H1 (cell line): ENCODE data around the gene GNAL. TPM values are rescaled to one million over a fixed set of nuclear protein-coding genes. Genes with fewer than 3 reads are reported as not detected.

Source experiments
- ASH2L ChIP-seq: fragments of 200-600, 300-600 bp; sonication (generic); IDR thresholded peaks from one replicate; pipeline ENCODE4 v1.7.1; 2017; ENCODE audit warnings: low read length
- EZH2 ChIP-seq: fragments of 200-600 bp; sonication (generic); IDR thresholded peaks from 2 replicates; pipeline ENCODE4 v1.7.1; 2012; ENCODE audit warnings: low read depth, mild to moderate bottlenecking, moderate library complexity, low read length, inconsistent platforms; ENCODE audit not compliant: severe bottlenecking
- GTF2F1 ChIP-seq: IDR thresholded peaks from 2 replicates; pipeline ENCODE4 v1.6.1; 2012; ENCODE audit warnings: low read depth, low read length, improper control_type of control experiment, borderline replicate concordance
- KDM1A ChIP-seq: fragments of 200-600, 300-600 bp; sonication (generic); IDR thresholded peaks from 2 replicates; pipeline ENCODE4 v1.7.1; 2016; ENCODE audit warnings: mild to moderate bottlenecking, low read length, borderline replicate concordance
- NRF1 ChIP-seq: IDR thresholded peaks from 2 replicates; pipeline ENCODE4 v1.6.1; 2011; ENCODE audit warnings: mild to moderate bottlenecking, low read depth, low read length, improper control_type of control experiment
- SIRT6 ChIP-seq: IDR thresholded peaks from one replicate; pipeline ENCODE4 v1.7.1; 2012; ENCODE audit warnings: low read length, inconsistent platforms
- ZNF274 ChIP-seq: IDR thresholded peaks from 2 replicates; pipeline ENCODE4 v1.7.0; 2012; ENCODE audit warnings: low read length, borderline replicate concordance; ENCODE audit errors: extremely low read depth
- polyA plus RNA-seq, 7 experiments: library from polyadenylated mRNA; depleted of rRNA in 3 of 7; stranded (reverse) in 5 of 7; unstranded in 2 of 7; fragments of >200 nt in 5 of 7; fragments of 200-250 nt in 2 of 7; gene quantifications; 1 replicate in 5 of 7; 2 replicates in 1 of 7; 4 replicates in 1 of 7; pipeline versions ENCODE4 v1.2.1 to v1.2.3, GENCODE V29; 2011 to 2013; ENCODE audit warnings: missing spikeins in 2 of 7, mixed read lengths in 2 of 7
- total RNA-seq: library from RNA; stranded (reverse); fragmentation: NEBNext Ultra II Directional; extraction: Animal tissue kit (Norgen Biotek cat#: 25700); gene quantifications from 2 replicates; pipeline ENCODE4 v1.2.1, GENCODE V29; 2021
- TF ChIP-seq, protein P1 (sequence below): fragments of 300-600 bp; sonication (generic); IDR thresholded peaks from 2 replicates; pipeline ENCODE4 v1.7.1; 2012; ENCODE audit warnings: low read length, moderate library complexity, mild to moderate bottlenecking, inconsistent platforms; ENCODE audit not compliant: insufficient replicate concordance
- TF ChIP-seq, protein P2 (sequence below), 3 experiments: IDR thresholded peaks; 1 replicate in 2 of 3; 2 replicates in 1 of 3; pipeline versions ENCODE4 v1.5.1 to v1.6.1; 2011; ENCODE audit warnings: low read length in 3 of 3, mild to moderate bottlenecking in 3 of 3, inconsistent platforms in 2 of 3, low read depth in 1 of 3, moderate library complexity in 1 of 3; ENCODE audit not compliant: insufficient read depth in 1 of 3; ENCODE audit errors: control extremely low read depth in 1 of 3

The GNAL gene
- total and polyA plus RNA-seq, 2 of the 8 experiments (the other 6 are each of a cell fraction or from before 2014, with no cell fraction given), result 13.2 to 18.3 TPM

DNA sequence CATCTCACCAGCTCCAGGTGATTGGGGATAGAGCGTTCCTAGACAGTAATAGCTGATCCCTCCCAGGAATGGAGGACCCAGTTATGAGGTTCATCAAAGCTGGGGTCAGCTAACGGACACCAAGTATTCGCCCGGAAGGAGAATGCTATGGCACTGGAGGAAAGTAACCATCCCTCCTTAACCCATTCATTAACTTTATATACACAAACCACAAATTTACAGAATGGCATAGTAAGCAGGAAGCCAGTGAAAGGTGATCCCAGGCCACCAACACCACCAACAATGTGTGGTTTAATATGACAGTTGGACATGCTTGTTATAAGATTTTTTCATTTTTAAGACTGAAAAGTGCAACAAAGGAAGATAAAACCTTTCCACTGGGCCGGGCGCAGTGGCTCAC, 106.9 kb downstream of the GNAL start (continued):
- TF ChIP-seq, protein P1, sequence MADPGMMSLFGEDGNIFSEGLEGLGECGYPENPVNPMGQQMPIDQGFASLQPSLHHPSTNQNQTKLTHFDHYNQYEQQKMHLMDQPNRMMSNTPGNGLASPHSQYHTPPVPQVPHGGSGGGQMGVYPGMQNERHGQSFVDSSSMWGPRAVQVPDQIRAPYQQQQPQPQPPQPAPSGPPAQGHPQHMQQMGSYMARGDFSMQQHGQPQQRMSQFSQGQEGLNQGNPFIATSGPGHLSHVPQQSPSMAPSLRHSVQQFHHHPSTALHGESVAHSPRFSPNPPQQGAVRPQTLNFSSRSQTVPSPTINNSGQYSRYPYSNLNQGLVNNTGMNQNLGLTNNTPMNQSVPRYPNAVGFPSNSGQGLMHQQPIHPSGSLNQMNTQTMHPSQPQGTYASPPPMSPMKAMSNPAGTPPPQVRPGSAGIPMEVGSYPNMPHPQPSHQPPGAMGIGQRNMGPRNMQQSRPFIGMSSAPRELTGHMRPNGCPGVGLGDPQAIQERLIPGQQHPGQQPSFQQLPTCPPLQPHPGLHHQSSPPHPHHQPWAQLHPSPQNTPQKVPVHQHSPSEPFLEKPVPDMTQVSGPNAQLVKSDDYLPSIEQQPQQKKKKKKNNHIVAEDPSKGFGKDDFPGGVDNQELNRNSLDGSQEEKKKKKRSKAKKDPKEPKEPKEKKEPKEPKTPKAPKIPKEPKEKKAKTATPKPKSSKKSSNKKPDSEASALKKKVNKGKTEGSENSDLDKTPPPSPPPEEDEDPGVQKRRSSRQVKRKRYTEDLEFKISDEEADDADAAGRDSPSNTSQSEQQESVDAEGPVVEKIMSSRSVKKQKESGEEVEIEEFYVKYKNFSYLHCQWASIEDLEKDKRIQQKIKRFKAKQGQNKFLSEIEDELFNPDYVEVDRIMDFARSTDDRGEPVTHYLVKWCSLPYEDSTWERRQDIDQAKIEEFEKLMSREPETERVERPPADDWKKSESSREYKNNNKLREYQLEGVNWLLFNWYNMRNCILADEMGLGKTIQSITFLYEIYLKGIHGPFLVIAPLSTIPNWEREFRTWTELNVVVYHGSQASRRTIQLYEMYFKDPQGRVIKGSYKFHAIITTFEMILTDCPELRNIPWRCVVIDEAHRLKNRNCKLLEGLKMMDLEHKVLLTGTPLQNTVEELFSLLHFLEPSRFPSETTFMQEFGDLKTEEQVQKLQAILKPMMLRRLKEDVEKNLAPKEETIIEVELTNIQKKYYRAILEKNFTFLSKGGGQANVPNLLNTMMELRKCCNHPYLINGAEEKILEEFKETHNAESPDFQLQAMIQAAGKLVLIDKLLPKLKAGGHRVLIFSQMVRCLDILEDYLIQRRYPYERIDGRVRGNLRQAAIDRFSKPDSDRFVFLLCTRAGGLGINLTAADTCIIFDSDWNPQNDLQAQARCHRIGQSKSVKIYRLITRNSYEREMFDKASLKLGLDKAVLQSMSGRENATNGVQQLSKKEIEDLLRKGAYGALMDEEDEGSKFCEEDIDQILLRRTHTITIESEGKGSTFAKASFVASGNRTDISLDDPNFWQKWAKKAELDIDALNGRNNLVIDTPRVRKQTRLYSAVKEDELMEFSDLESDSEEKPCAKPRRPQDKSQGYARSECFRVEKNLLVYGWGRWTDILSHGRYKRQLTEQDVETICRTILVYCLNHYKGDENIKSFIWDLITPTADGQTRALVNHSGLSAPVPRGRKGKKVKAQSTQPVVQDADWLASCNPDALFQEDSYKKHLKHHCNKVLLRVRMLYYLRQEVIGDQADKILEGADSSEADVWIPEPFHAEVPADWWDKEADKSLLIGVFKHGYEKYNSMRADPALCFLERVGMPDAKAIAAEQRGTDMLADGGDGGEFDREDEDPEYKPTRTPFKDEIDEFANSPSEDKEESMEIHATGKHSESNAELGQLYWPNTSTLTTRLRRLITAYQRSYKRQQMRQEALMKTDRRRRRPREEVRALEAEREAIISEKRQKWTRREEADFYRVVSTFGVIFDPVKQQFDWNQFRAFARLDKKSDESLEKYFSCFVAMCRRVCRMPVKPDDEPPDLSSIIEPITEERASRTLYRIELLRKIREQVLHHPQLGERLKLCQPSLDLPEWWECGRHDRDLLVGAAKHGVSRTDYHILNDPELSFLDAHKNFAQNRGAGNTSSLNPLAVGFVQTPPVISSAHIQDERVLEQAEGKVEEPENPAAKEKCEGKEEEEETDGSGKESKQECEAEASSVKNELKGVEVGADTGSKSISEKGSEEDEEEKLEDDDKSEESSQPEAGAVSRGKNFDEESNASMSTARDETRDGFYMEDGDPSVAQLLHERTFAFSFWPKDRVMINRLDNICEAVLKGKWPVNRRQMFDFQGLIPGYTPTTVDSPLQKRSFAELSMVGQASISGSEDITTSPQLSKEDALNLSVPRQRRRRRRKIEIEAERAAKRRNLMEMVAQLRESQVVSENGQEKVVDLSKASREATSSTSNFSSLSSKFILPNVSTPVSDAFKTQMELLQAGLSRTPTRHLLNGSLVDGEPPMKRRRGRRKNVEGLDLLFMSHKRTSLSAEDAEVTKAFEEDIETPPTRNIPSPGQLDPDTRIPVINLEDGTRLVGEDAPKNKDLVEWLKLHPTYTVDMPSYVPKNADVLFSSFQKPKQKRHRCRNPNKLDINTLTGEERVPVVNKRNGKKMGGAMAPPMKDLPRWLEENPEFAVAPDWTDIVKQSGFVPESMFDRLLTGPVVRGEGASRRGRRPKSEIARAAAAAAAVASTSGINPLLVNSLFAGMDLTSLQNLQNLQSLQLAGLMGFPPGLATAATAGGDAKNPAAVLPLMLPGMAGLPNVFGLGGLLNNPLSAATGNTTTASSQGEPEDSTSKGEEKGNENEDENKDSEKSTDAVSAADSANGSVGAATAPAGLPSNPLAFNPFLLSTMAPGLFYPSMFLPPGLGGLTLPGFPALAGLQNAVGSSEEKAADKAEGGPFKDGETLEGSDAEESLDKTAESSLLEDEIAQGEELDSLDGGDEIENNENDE, result no peak
- TF ChIP-seq SIRT6, result no peak
- TF ChIP-seq NRF1, result no peak
- no peak for TF ChIP-seq ASH2L
- TF ChIP-seq, protein P2, sequence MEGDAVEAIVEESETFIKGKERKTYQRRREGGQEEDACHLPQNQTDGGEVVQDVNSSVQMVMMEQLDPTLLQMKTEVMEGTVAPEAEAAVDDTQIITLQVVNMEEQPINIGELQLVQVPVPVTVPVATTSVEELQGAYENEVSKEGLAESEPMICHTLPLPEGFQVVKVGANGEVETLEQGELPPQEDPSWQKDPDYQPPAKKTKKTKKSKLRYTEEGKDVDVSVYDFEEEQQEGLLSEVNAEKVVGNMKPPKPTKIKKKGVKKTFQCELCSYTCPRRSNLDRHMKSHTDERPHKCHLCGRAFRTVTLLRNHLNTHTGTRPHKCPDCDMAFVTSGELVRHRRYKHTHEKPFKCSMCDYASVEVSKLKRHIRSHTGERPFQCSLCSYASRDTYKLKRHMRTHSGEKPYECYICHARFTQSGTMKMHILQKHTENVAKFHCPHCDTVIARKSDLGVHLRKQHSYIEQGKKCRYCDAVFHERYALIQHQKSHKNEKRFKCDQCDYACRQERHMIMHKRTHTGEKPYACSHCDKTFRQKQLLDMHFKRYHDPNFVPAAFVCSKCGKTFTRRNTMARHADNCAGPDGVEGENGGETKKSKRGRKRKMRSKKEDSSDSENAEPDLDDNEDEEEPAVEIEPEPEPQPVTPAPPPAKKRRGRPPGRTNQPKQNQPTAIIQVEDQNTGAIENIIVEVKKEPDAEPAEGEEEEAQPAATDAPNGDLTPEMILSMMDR (IDR thresholded peaks at IDR 0.05; ENCODE audit: control extremely low read depth in 1 of 3, insufficient read depth in 1 of 3, low read depth in 1 of 3, low read length in 3 of 3), result no peak
- no peak for TF ChIP-seq ZNF274
- TF ChIP-seq GTF2F1, result no peak
- no peak for TF ChIP-seq KDM1A
- no peak for TF ChIP-seq EZH2
